ENCODE results near the gene PLXND1. TPM values are rescaled to one million over a fixed set of nuclear protein-coding genes. Genes with fewer than 3 reads are reported as not detected.

Gene PLXND1
- total RNA-seq, 4 donors from 2014 or later = 191 to 351 (median 205) TPM

DNA sequence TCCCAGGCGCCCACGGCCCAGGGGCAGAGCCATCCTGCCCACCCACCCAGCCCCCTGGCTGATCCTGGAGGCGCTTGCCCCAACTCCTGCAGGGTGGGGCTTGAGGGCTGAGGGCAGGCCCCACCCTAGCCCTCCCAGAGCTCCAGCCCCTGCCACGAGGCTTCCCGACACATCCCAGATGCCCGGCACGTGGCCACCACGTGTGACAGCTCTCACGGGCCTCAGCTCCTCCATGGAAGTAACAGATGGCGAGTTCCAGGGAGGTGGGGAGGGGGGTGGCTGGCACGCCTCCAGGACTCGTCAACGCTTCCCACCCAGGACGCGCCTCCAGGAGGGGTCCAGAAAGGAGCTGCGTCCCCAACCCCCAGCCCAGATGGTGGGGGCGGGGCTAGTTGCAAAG is 29.1 kb downstream of the PLXND1 start:
- TF ChIP-seq, protein P1, sequence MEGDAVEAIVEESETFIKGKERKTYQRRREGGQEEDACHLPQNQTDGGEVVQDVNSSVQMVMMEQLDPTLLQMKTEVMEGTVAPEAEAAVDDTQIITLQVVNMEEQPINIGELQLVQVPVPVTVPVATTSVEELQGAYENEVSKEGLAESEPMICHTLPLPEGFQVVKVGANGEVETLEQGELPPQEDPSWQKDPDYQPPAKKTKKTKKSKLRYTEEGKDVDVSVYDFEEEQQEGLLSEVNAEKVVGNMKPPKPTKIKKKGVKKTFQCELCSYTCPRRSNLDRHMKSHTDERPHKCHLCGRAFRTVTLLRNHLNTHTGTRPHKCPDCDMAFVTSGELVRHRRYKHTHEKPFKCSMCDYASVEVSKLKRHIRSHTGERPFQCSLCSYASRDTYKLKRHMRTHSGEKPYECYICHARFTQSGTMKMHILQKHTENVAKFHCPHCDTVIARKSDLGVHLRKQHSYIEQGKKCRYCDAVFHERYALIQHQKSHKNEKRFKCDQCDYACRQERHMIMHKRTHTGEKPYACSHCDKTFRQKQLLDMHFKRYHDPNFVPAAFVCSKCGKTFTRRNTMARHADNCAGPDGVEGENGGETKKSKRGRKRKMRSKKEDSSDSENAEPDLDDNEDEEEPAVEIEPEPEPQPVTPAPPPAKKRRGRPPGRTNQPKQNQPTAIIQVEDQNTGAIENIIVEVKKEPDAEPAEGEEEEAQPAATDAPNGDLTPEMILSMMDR (IDR thresholded peaks at IDR 0.05; ENCODE audit: low read depth) = no peak

DNA sequence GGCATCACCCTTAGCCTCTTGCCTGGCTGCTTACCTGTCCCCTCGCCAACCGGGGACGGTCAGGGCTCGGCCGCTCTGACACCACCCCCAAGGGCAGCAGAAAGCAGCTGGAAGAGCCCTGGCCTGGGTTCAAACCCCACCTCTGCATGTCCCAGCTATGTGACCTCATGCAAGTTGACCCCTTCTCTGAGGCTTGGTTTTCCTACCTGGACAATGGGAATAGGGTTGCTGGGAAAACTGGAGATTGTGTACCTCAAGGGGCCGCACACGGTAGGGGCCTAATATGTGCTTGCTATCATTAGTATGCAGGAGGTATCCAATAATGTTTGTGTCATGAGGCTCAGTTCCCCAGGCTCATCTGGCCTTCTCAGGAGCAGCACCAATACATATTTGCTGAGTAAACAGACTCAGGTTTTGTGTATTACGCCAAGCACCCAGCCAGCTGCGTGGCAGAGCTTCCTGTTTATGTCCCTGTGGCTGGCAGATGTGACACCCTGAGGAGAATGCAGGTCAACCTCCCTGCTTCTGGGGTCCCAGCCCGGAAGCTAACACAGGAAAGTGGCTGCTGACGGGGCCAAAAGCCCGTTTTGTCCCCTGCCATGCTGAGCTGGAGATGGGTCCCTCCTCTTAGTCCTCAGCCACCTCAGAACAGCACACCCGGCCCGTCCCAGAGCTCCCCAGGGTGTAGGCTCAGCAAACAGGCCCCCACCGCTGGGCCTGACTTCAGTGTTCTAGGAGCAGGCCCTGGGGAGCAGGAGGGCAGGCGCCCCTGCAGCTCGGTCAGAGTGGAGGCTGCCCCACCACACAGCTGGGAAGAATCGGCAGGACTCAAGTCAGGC is 29.7 kb downstream of the PLXND1 start:
- TF ChIP-seq, protein P1 (IDR thresholded peaks at IDR 0.05; ENCODE audit: low read depth) = no peak

DNA sequence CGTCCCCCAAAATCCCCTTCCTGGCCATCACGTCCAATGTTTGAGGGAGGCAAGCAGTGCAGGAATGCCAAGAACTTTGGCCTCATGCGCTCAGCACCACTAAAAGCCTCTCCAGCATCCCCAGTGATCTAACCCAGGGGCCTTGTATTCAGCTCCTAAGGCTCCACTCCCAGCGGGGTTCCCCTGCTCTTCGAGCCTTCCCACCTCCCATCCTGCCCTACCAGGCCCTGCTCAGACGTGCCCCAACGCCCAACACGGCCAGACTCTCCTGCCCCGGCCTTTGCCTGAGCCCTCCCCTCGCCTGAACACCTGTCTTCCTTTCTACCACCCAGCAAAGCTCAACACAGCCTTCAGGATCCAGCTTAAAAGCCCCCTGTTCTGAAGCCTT is 30.5 kb downstream of the PLXND1 start:
- TF ChIP-seq, protein P1 (IDR thresholded peaks at IDR 0.05; ENCODE audit: low read depth) = no peak

DNA sequence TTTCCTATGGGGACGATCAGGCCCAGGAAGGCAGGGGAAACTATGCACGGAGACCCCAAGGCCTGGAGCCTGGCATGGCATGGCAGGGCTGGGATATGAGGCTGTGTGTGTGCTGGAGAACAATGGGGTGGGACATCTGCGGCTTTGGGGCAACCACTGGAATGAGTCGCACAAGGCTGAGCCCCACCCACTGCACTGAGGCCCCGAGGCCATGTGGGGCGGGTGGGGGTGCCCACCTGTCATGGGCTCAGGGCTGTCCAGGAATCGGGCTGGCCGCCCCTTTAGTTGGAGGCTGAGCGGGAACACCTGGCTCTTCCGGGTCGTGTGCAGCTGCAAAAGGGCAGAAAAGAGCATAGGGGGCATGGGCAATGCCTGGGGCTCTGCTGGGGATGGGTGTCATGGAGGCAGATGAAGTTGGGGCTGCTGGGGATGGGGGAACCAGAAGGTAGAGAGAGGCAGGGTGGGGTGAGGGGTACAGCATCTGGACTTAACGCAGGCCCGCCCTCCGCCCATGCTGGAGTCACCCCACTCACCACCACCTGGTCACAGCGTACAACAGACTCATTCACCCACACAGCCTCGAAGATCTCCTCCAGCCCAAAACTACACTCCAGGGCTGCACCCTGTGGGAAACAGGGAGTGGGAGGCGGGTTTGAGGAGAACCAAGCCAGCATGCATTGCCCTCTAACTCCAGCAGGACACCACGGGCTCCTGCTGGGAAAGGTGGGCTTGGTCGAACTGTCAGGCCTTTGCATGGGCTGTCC is 31.1 kb downstream of the PLXND1 start:
- TF ChIP-seq, protein P1 (IDR thresholded peaks at IDR 0.05; ENCODE audit: low read depth) = no peak

DNA sequence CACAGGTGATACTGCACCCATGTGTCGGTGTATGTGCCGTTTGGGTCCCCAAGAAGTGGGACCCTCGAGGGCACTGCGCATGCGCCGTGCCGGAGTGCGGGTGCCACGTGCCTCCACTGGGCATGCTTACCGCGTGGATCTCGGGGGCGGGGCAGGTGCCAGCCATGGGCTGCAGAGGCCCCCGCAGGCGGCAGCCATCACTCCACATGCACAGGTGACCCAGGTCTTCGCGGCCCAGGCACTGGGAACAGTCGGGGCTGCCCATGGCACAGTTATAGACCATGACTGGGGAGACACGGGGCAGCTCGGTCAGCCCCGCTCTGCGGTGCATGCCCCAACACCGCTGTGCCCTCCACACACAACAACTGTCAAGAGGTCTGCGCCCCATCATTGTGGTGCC is 32.3 kb downstream of the PLXND1 start:
- TF ChIP-seq, protein P1 (IDR thresholded peaks at IDR 0.05; ENCODE audit: low read depth) = no peak

DNA sequence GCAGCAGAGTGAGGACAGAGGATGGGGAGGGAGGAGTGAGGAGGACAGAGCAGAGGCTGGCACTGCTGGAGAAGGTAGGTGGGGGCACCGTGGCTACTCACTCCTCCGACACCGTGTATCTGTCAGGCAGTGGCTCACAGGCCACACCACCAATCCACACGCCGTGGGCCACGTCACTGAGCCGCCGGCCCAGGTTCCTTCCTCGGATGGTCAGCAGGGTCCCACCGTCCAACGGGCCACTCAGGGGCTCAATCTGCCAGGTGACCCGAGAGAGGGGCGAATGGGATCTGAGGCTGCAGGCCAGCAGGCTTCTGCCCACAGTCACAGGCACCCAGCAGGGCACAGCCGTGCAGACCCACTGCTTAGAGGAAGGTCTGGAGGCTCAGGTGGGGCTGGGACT is 33.0 kb downstream of the PLXND1 start:
- TF ChIP-seq, protein P1 (IDR thresholded peaks at IDR 0.05; ENCODE audit: low read depth) = no peak

DNA sequence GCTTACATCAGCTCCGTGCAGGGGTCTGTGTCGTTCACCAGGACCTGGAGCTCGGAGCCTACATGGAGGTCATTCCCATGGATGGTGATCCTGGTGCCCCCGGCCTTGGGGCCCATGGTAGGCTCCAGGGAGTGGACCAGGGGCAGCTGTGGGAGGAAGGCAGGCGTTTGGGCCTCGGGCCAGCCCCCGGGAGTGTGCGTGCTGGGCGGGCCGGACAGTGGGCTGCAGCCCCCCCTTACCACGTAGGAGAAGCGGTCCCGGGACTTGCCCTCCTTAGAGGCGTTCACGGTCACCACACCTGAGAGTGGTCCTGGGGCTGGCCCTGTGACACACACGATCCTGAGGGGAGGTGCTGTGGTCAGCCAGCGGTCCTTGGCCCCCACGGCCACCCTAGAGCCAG is 33.9 kb downstream of the PLXND1 start:
- TF ChIP-seq, protein P1 (IDR thresholded peaks at IDR 0.05; ENCODE audit: low read depth) = no peak
